SK-N-MC (cell line): ENCODE results near the gene SSTR4.

Source experiments
- DNase-seq: peaks from one replicate; pipeline ENCODE4 v3.0.0-alpha.2; 2011; ENCODE audit warnings: low read depth, low spot score
- H3K27ac ChIP-seq: fragments of 200-600 bp; sonication (generic); 2 replicates; pipeline ENCODE4 v1.5.1; 2016; ENCODE audit warnings: mixed run types
- H3K36me3 ChIP-seq: fragments of 200-600 bp; sonication (generic); 2 replicates; pipeline ENCODE4 v1.6.1; 2017; ENCODE audit warnings: antibody characterized with exemption, low read length, mixed read lengths; ENCODE audit not compliant: insufficient read depth
- H3K4me3 ChIP-seq: fragments of 200-600 bp; sonication (generic); 2 replicates; pipeline ENCODE4 v1.5.1; 2016
- H3K9ac ChIP-seq: fragments of 200-600 bp; sonication (generic); 2 replicates; pipeline ENCODE4 v1.8.0; 2017; ENCODE audit warnings: mixed run types, mixed read lengths; ENCODE audit not compliant: insufficient read length
- H3K9me3 ChIP-seq: fragments of 200-600 bp; sonication (generic); 2 replicates; pipeline ENCODE4 v1.6.1; 2017; ENCODE audit warnings: low read depth, mild to moderate bottlenecking, antibody characterized with exemption, low read length, moderate library complexity, mixed read lengths
- EZH2 ChIP-seq: fragments of 200-600 bp; sonication (generic); IDR thresholded peaks from one replicate; pipeline ENCODE4 v1.6.1; 2017; ENCODE audit warnings: antibody characterized with exemption
- FOXP2 ChIP-seq: optimal IDR thresholded peaks from 2 replicates; pipeline ENCODE3; 2011; ENCODE audit warnings: mild to moderate bottlenecking, moderate library complexity; ENCODE audit not compliant: insufficient read depth; ENCODE audit errors: extremely low read length, control extremely low read depth
- POLR2AphosphoS5 ChIP-seq: IDR thresholded peaks from 2 replicates; pipeline ENCODE4 v1.6.1; 2012; ENCODE audit warnings: mild to moderate bottlenecking, low read depth, low read length, borderline replicate concordance

The SSTR4 gene

GRCh38 chr20:23081263-23081819 is 46.2 kb downstream of the SSTR4 start:
- no peaks in the 10 kb centered on the region for H3K9me3 ChIP-seq
- TF ChIP-seq EZH2 (no peak), POLR2AphosphoS5 (no peak), FOXP2 (no peak)
- no peak overlapping the region for H3K4me3 ChIP-seq
- no peak for DNase-seq
- H3K9ac ChIP-seq = no peak overlapping the region
- H3K27ac ChIP-seq = no peak overlapping the region
- H3K36me3 ChIP-seq = no peaks in the 10 kb centered on the region

DNA sequence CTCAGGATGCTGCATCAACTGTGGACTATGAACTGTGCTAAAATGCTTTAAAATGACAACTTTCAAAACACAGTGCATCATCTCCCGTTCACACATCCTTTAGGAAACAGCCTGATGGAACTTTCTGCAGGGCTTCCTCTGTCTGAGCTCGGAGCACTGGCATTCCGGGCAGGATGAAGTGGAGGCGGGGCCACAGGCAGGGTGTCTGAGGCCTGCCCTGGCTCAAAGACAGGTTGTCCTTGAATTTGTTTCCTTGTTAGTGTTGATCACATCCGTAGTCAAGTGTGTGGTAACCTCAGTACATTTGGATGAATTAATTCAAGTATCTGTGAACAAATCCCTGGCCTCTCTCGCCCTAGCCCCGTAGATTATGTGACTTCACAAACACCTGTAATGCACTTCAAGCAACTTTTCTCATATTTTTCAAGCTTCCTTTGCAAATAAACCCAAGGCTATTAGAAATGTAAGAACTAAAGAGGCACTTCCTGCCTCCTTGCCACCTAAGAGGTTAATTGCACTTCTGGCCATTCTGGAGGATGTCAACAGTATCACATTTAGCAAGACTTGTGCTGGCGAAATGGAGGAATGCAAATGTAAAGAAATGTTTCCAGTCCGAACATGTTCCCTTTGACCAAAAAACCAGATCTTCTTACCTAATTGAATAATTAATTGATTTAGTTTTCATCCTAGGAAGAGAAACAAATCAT is 47.9 kb downstream of the SSTR4 start:
- TF ChIP-seq FOXP2 (no peak), EZH2 (no peak), POLR2AphosphoS5 (no peak)
- no peak for DNase-seq
- no peak overlapping the region for H3K4me3 ChIP-seq
- H3K9ac ChIP-seq = no peak overlapping the region
- no peaks in the 10 kb centered on the region for H3K36me3 ChIP-seq
- H3K9me3 ChIP-seq = no peaks in the 10 kb centered on the region
- no peak overlapping the region for H3K27ac ChIP-seq

DNA sequence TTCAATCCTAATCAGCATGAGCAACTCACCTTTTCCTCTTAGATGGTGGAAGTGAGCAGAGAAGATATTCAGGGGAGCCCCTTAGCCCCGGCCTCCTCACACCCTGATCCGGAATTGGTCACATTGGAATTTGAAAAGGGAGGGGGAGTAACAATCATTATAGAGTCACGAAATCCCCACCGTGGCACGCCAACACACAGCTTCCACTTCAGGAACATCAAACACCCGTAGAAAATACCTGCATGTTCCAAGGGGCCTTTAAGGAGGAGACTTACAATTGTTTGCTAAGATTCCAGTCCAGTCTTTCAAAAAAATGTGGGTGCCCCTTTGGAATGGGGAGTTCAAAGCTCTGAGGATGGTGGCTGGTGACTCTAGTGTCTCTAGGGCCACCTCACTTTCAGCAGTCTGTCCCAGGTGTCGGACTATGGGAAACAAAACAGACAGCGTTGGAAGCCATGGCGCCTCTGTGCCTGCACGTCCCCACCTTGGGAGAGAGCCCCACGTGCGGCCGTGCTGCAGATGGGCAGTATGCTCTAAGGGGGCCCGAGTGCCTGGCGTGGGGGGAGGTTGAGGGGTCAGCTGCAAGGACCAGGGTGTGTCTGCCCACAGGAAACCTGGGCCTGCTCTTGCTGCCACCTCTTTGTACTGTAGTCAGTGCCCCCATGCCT is 48.6 kb downstream of the SSTR4 start:
- no peak overlapping the region for H3K4me3 ChIP-seq
- H3K9ac ChIP-seq = no peak overlapping the region
- H3K27ac ChIP-seq = no peak overlapping the region
- no peak for DNase-seq
- no peaks in the 10 kb centered on the region for H3K36me3 ChIP-seq
- no peaks in the 10 kb centered on the region for H3K9me3 ChIP-seq
- no peak for TF ChIP-seq EZH2
- no peak for TF ChIP-seq POLR2AphosphoS5

DNA sequence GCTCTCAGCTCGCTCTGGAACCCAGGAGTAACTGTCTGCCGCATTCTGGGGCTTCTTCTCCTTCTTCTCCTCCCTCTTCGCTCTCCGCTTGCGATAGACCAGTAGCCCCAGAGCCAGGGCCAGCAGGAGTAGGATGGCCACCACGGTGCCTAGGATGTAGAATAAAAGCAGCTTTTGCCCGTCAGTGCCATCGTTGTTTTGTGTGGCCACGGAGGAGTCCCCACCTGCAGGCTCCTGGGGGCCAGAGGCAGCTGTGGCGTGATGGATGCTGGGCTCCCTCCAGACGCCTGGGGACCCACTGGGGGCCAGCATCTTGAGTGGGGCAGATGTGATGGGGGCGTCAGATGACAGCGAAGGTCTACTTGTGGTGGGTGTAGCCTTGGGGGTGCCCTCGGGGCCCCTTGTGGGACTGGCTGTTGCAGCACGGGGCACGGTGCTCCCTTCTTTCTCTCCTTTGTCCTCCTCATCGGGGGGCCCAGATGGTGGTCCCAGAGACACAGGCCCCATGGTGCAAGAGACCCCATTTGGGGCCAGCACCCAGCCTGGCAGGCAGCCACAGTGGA is 49.3 kb downstream of the SSTR4 start:
- no peak for DNase-seq
- no peak overlapping the region for H3K4me3 ChIP-seq
- no peaks in the 10 kb centered on the region for H3K36me3 ChIP-seq
- no peak overlapping the region for H3K9ac ChIP-seq
- no peak overlapping the region for H3K27ac ChIP-seq
- H3K9me3 ChIP-seq = no peaks in the 10 kb centered on the region
- TF ChIP-seq POLR2AphosphoS5 = no peak
- TF ChIP-seq EZH2 = no peak
- TF ChIP-seq FOXP2 = no peak

DNA sequence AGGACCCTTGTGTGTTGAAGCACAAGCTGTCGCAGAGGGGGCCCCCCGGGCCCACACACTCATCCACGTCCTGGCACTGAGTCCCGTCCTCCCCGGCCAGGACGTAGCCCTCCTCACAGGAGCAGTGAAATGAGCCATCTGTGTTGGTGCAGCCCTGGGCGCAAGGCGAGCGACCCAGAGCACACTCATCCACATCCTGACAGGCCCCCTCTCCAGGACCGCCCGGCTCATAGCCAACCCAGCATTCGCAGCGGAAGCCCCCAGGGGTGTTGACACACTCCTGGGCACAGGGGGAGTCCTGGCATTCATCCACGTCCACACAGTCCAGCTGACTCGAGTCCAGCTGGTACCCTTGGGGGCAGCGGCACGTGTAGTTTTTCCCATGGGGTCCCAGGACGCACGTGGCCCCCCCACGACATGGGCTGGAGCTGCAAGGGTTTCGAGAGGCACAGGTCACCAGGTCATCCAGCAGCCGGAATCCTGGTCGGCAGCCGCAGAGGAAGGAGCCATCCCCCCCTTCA is 49.8 kb downstream of the SSTR4 start:
- TF ChIP-seq POLR2AphosphoS5 (no peak), FOXP2 (no peak), EZH2 (no peak)
- DNase-seq = no peak
- H3K36me3 ChIP-seq = no peaks in the 10 kb centered on the region
- H3K9ac ChIP-seq = no peak overlapping the region
- H3K9me3 ChIP-seq = no peaks in the 10 kb centered on the region
- no peak overlapping the region for H3K27ac ChIP-seq
- H3K4me3 ChIP-seq = no peak overlapping the region

- TF ChIP-seq EZH2 = no peak
- H3K36me3 ChIP-seq = no peaks in the 10 kb centered on the region
- no peak overlapping the region for H3K27ac ChIP-seq
- no peak overlapping the region for H3K4me3 ChIP-seq
- no peak overlapping the region for H3K9ac ChIP-seq
- H3K9me3 ChIP-seq = no peaks in the 10 kb centered on the region
- DNase-seq = no peak
Observed at GRCh38 chr20:23085436-23086055, 50.4 kb downstream of the SSTR4 start.

DNA sequence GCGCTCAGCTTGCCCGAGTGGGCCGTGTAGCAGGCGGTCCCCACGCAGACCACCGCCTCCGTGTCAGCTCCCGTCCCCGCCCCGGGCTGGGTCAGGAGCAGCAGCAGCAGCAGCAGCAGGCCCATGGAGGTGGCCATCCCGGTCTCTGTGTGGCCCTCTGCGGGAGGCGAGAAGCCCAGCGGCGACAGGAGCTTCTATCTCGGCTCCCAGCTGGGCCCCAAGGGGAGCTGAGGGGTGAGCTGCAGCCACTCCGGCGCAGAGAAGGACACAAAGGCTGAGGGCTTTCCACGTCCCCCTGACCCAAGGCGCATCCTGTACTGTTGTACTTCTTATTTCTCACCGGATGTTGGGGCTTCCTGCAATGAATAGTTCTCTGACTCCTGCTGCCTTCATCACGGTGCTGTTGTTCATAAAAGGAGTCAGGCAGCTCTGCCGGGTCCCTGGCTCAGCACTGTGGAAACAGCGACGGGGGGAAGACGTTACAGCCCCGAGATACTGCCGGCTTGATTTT is 51.0 kb downstream of the SSTR4 start, which contains the start of gene CD93:
CD93 (minus strand) TSS at position 269 of the 511 bp plus-strand sequence; CDS start at position 137, 132 bp downstream.
- H3K9me3 ChIP-seq = no peaks in the 10 kb centered on the region
- no peak within 1 kb of the TSS for H3K9ac ChIP-seq
- H3K36me3 ChIP-seq = no peaks in the 10 kb centered on the region
- DNase-seq = no peak
- H3K27ac ChIP-seq = no peak within 1 kb of the TSS
- H3K4me3 ChIP-seq = no peak within 1 kb of the TSS
- TF ChIP-seq FOXP2 = no peak
- no peak for TF ChIP-seq POLR2AphosphoS5
- TF ChIP-seq EZH2 = no peak

- Histone ChIP-seq H3K9me3 (no peaks in the 10 kb centered on the region), H3K9ac (no peak overlapping the region), H3K4me3 (no peak overlapping the region), H3K27ac (no peak overlapping the region), H3K36me3 (no peaks in the 10 kb centered on the region)
- no peak for TF ChIP-seq EZH2
- TF ChIP-seq POLR2AphosphoS5 = no peak
- no peak for TF ChIP-seq FOXP2
- DNase-seq = no peak
Observed at GRCh38 chr20:23086931-23087411, 51.9 kb downstream of the SSTR4 start.
